ENCODE data around the gene CDCP1. TPM values are rescaled to one million over a fixed set of nuclear protein-coding genes. Genes with fewer than 3 reads are reported as not detected.

Gene CDCP1
- total RNA-seq, 1 experiment from 2014 or later = 85.0 TPM

- H3K4me3 ChIP-seq = no peak overlapping the region
- H2AFZ ChIP-seq = no peak overlapping the region
- TF ChIP-seq, protein P1, sequence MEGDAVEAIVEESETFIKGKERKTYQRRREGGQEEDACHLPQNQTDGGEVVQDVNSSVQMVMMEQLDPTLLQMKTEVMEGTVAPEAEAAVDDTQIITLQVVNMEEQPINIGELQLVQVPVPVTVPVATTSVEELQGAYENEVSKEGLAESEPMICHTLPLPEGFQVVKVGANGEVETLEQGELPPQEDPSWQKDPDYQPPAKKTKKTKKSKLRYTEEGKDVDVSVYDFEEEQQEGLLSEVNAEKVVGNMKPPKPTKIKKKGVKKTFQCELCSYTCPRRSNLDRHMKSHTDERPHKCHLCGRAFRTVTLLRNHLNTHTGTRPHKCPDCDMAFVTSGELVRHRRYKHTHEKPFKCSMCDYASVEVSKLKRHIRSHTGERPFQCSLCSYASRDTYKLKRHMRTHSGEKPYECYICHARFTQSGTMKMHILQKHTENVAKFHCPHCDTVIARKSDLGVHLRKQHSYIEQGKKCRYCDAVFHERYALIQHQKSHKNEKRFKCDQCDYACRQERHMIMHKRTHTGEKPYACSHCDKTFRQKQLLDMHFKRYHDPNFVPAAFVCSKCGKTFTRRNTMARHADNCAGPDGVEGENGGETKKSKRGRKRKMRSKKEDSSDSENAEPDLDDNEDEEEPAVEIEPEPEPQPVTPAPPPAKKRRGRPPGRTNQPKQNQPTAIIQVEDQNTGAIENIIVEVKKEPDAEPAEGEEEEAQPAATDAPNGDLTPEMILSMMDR (conservative IDR thresholded peaks at IDR 0.05) = no peak
- no peak for TF ChIP-seq EZH2 (IDR thresholded peaks at IDR 0.05; ENCODE audit: low read depth)
- no peak for DNase-seq
- no peaks in the 10 kb centered on the region for H4K20me1 ChIP-seq (ENCODE audit: insufficient read depth)
- CTCF ChIA-PET = interaction anchor here (1.4 kb wide), 1 partner anchor 13 kb away, joined by 3 read pairs; no protein-coding TSS in a partner anchor
- POLR2A ChIA-PET (ENCODE audit: unreplicated experiment) = no interaction called here
- no peak overlapping the region for H3K4me2 ChIP-seq
- peaks cover 37% of the 10 kb centered on the region for H3K4me1 ChIP-seq (replicated peaks; ENCODE audit: insufficient read depth)
- H3K79me2 ChIP-seq (ENCODE audit: low read depth) = no peaks in the 10 kb centered on the region
- BruUV-seq (replicated peaks) = no TSS peak
- H3K27me3 ChIP-seq (ENCODE audit: insufficient read depth, low read depth) = no peaks in the 10 kb centered on the region
- H3F3A ChIP-seq (ENCODE audit: insufficient read depth, low read depth) = peaks cover 6% of the 10 kb centered on the region; the same call in 1 of the 2 replicates
- H3K27ac ChIP-seq = peak overlapping the region; percentile 56; the same call in 1 of the 2 replicates
- intact Hi-C loops (cut with micrococcal nuclease; ENCODE audit: unreplicated experiment) = no loop called here
- H3K9me3 ChIP-seq (ENCODE audit: insufficient read depth, low read depth) = no peaks in the 10 kb centered on the region
- no peaks in the 10 kb centered on the region for H3K36me3 ChIP-seq (ENCODE audit: low read depth)
- no peaks in the 10 kb centered on the region for H3K9me2 ChIP-seq (ENCODE audit: insufficient read depth)
Observed at GRCh38 chr3:45066109-45066801, 79.9 kb downstream of the CDCP1 start.

DNA sequence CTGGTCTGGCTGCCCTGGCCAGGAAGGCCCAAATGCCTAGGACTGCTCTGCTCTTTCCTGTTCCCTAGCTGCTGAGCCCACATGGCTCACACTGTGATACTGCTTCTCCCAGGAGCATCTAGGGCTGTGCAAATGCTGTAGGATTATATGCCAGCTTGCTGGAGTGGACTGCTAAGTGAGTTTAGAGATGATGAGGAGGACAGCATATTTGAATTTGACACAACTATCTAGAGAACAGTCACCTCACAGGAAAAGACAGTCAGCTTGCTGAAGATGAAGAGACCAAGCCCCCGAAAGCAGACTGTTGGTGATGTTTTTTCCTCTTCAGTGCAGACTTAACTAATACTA lies 80.8 kb downstream of the CDCP1 start:
- intact Hi-C loops (cut with micrococcal nuclease; ENCODE audit: unreplicated experiment) = loop anchor here (2.0 kb wide), 1 partner anchor 27 kb away; no protein-coding TSS in a partner anchor
- peak overlapping the region; percentile 62; the same call in 1 of the 2 replicates for H3K4me2 ChIP-seq
- H3K4me1 ChIP-seq (replicated peaks; ENCODE audit: insufficient read depth) = peaks cover 37% of the 10 kb centered on the region
- H3F3A ChIP-seq (ENCODE audit: insufficient read depth, low read depth) = peaks cover 6% of the 10 kb centered on the region; the same call in 1 of the 2 replicates
- no peaks in the 10 kb centered on the region for H3K27me3 ChIP-seq (ENCODE audit: insufficient read depth, low read depth)
- H3K36me3 ChIP-seq (ENCODE audit: low read depth) = no peaks in the 10 kb centered on the region
- ChIA-PET CTCF (no interaction called here), POLR2A (ENCODE audit: unreplicated experiment) (interaction anchor here (0.5 kb wide), 1 partner anchor 27 kb away, joined by 4 read pairs; no protein-coding TSS in a partner anchor)
- no peak overlapping the region for H3K4me3 ChIP-seq
- peak overlapping the region; percentile 56 for H3K27ac ChIP-seq
- no peaks in the 10 kb centered on the region for H4K20me1 ChIP-seq (ENCODE audit: insufficient read depth)
- no peaks in the 10 kb centered on the region for H3K9me3 ChIP-seq (ENCODE audit: insufficient read depth, low read depth)
- no TSS peak for BruUV-seq (replicated peaks)
- TF ChIP-seq EZH2 (IDR thresholded peaks at IDR 0.05; ENCODE audit: low read depth) = no peak
- TF ChIP-seq, protein P1 (conservative IDR thresholded peaks at IDR 0.05) = no peak
- no peak overlapping the region for H2AFZ ChIP-seq
- no peak for DNase-seq
- no peaks in the 10 kb centered on the region for H3K79me2 ChIP-seq (ENCODE audit: low read depth)
- no peaks in the 10 kb centered on the region for H3K9me2 ChIP-seq (ENCODE audit: insufficient read depth)

DNA sequence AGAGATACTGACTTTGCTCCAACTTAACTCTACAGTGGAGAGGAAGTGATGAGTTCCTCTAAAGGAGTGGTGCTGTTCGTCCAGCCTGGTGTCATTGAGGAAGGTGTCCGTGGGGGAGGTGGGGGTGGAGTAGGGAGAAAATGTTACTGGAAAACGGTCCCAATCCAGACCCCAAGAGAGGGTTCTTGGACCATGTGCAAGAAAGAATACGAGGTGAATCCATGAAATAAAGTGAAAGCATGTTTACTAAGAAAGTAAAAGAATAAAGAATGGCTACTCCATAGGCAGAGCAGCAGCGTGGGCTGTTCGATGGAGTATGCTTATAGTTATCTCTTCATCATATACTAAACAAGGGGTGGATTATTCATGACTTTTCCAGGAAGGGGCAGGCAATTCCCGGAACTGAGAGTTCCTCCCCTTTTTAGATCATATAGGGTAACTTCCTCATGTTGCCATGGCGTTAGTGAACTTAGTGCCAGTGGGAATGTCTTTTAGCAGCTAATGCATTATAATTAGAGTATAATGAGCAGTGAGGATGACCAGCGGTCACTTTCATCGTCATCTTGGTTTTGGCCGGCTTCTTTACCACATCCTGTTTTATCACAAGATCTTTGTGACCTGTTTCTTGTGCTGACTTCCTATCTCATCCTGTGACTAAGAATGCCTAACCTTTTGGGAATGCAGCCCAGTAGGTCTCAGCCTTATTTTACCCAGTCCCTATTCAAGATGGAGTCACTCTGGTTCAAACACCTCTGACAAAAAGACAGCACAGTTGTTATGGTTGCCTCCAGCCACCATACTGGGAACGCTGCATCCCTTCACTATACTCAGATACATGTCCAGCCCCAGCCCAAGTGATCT lies 81.4 kb downstream of the CDCP1 start:
- BruUV-seq (replicated peaks) = TSS peak; percentile 90
- Histone ChIP-seq H3K4me1 (replicated peaks; ENCODE audit: insufficient read depth) (peaks cover 37% of the 10 kb centered on the region), H3K79me2 (ENCODE audit: low read depth) (no peaks in the 10 kb centered on the region), H3K4me3 (no peak overlapping the region), H3F3A (ENCODE audit: insufficient read depth, low read depth) (peaks cover 6% of the 10 kb centered on the region; the same call in 1 of the 2 replicates), H3K9me3 (ENCODE audit: insufficient read depth, low read depth) (no peaks in the 10 kb centered on the region), H3K27ac (peak overlapping the region; percentile 65), H3K27me3 (ENCODE audit: insufficient read depth, low read depth) (no peaks in the 10 kb centered on the region), H3K4me2 (peak overlapping the region; percentile 62), H2AFZ (0 out of 2 replicates have a peak overlapping the region, but pooled peaks have one; percentile 8), H3K9me2 (ENCODE audit: insufficient read depth) (no peaks in the 10 kb centered on the region), H3K36me3 (ENCODE audit: low read depth) (no peaks in the 10 kb centered on the region), H4K20me1 (ENCODE audit: insufficient read depth) (no peaks in the 10 kb centered on the region)
- peak; percentile 61 to 90 for DNase-seq
- TF ChIP-seq EZH2 (IDR thresholded peaks at IDR 0.05; ENCODE audit: low read depth) = no peak
- TF ChIP-seq, protein P1 (conservative IDR thresholded peaks at IDR 0.05) = no peak
- POLR2A ChIA-PET (ENCODE audit: unreplicated experiment) = interaction anchor here (0.5 kb wide), 1 partner anchor 27 kb away, joined by 4 read pairs; no protein-coding TSS in a partner anchor
- CTCF ChIA-PET = no interaction called here
- intact Hi-C loops (cut with micrococcal nuclease; ENCODE audit: unreplicated experiment) = loop anchor here (2.0 kb wide), 1 partner anchor 28 kb away; no protein-coding TSS in a partner anchor

Measured in PC-9 (cell line).